Nephron (organoid): Measurements from ENCODE around the gene ITGA11.
A peak's percentile ranks its signal among the peaks of the same experiment; 100 is the strongest.

Source experiments
- H3K27ac Mint-ChIP-seq, 3 experiments: 2 replicates each; pipeline ENCODE4 v1.8.0; 2020; ENCODE audit warnings: mixed read lengths in 3 of 3, mild to moderate bottlenecking in 2 of 3, moderate library complexity in 1 of 3
- H3K27me3 Mint-ChIP-seq: 2 replicates; pipeline ENCODE4 v1.8.0; 2021; ENCODE audit warnings: low read depth, mild to moderate bottlenecking, moderate library complexity, mixed read lengths
- H3K36me3 Mint-ChIP-seq: 2 replicates; pipeline ENCODE4 v1.8.0; 2020; ENCODE audit warnings: low read depth, mixed read lengths
- H3K4me1 Mint-ChIP-seq: 2 replicates; pipeline ENCODE4 v1.8.0; 2020; ENCODE audit warnings: mixed read lengths
- H3K4me3 Mint-ChIP-seq, 3 experiments: 2 replicates each; pipeline ENCODE4 v1.8.0; 2020; ENCODE audit warnings: mild to moderate bottlenecking in 3 of 3, mixed read lengths in 3 of 3, moderate library complexity in 2 of 3
- H3K9me3 Mint-ChIP-seq: 2 replicates; pipeline ENCODE4 v1.8.0; 2020; ENCODE audit warnings: mixed read lengths
- CTCF ChIP-seq, 3 experiments: fragments of 200-600 bp; sonication (generic); IDR thresholded peaks; one replicate each; pipeline ENCODE4 v1.5.0; 2021; ENCODE audit warnings: antibody characterized with exemption in 3 of 3; ENCODE audit not compliant: unreplicated experiment in 3 of 3

ITGA11 gene

GRCh38 chr15:68352401-68353062, 79.4 kb downstream of the ITGA11 start:
- Mint-ChIP-seq H3K4me1 (peaks cover 18% of the 10 kb centered on the region), H3K9me3 (peaks cover 4% of the 10 kb centered on the region), H3K4me3 (no peak overlapping the region), H3K27me3 (peaks cover 6% of the 10 kb centered on the region), H3K36me3 (peaks cover 3% of the 10 kb centered on the region), H3K27ac (peak overlapping the region in 1 of 3 experiments; percentile 63)
- TF ChIP-seq CTCF (IDR thresholded peaks at IDR 0.05; ENCODE audit: unreplicated experiment in 3 of 3), result no peak

GRCh38 chr15:68349151-68349550, 82.8 kb downstream of the ITGA11 start:
- Mint-ChIP-seq H3K4me3 (no peak overlapping the region), H3K27me3 (peaks cover 4% of the 10 kb centered on the region), H3K27ac (no peak overlapping the region), H3K4me1 (peaks cover 49% of the 10 kb centered on the region), H3K9me3 (no peaks in the 10 kb centered on the region), H3K36me3 (no peaks in the 10 kb centered on the region)
- no peak for TF ChIP-seq CTCF (IDR thresholded peaks at IDR 0.05; ENCODE audit: unreplicated experiment in 3 of 3)

GRCh38 chr15:68348606-68349005, 83.4 kb downstream of the ITGA11 start:
- H3K9me3 Mint-ChIP-seq, result no peaks in the 10 kb centered on the region
- H3K36me3 Mint-ChIP-seq, result no peaks in the 10 kb centered on the region
- H3K4me1 Mint-ChIP-seq, result peaks cover 54% of the 10 kb centered on the region
- no peak overlapping the region for H3K4me3 Mint-ChIP-seq
- TF ChIP-seq CTCF (IDR thresholded peaks at IDR 0.05; ENCODE audit: unreplicated experiment in 3 of 3), result no peak
- no peak overlapping the region for H3K27ac Mint-ChIP-seq
- peaks cover 4% of the 10 kb centered on the region for H3K27me3 Mint-ChIP-seq

GRCh38 chr15:68348081-68348480, 83.9 kb downstream of the ITGA11 start:
- Mint-ChIP-seq H3K27ac (peak overlapping the region in 2 of 3 experiments; percentile 45 to 73), H3K4me3 (no peak overlapping the region), H3K27me3 (peaks cover 4% of the 10 kb centered on the region), H3K36me3 (no peaks in the 10 kb centered on the region), H3K4me1 (peaks cover 60% of the 10 kb centered on the region), H3K9me3 (no peaks in the 10 kb centered on the region)
- no peak for TF ChIP-seq CTCF (IDR thresholded peaks at IDR 0.05; ENCODE audit: unreplicated experiment in 3 of 3)

GRCh38 chr15:68347392-68347791, 84.6 kb downstream of the ITGA11 start:
- Mint-ChIP-seq H3K27ac (peak overlapping the region; percentile 10 to 73 (median 45)), H3K27me3 (peaks cover 4% of the 10 kb centered on the region), H3K9me3 (no peaks in the 10 kb centered on the region), H3K36me3 (no peaks in the 10 kb centered on the region), H3K4me1 (peaks cover 62% of the 10 kb centered on the region), H3K4me3 (no peak overlapping the region)
- no peak for TF ChIP-seq CTCF (IDR thresholded peaks at IDR 0.05; ENCODE audit: unreplicated experiment in 3 of 3)

GRCh38 chr15:68346979-68347378, 85.0 kb downstream of the ITGA11 start:
- Mint-ChIP-seq H3K4me1 (peaks cover 65% of the 10 kb centered on the region), H3K4me3 (no peak overlapping the region), H3K36me3 (no peaks in the 10 kb centered on the region), H3K27ac (peak overlapping the region in 1 of 3 experiments; percentile 73), H3K27me3 (peaks cover 4% of the 10 kb centered on the region), H3K9me3 (no peaks in the 10 kb centered on the region)
- no peak for TF ChIP-seq CTCF (IDR thresholded peaks at IDR 0.05; ENCODE audit: unreplicated experiment in 3 of 3)
